GM19023 (cell line): ENCODE measurements around the gene MATN1.
"Not testable (repeated sequence)": the region's sequence is repeated elsewhere in the genome, so short reads cannot be mapped to it uniquely, and the experiment has no call there.

Experiments used
- ATAC-seq: cut with Tn5 transposase; IDR thresholded peaks from one replicate; pipeline ENCODE4 v1.9.1; 2021; ENCODE audit warnings: mild to moderate bottlenecking, moderate library complexity; ENCODE audit not compliant: unreplicated experiment

MATN1 gene

DNA sequence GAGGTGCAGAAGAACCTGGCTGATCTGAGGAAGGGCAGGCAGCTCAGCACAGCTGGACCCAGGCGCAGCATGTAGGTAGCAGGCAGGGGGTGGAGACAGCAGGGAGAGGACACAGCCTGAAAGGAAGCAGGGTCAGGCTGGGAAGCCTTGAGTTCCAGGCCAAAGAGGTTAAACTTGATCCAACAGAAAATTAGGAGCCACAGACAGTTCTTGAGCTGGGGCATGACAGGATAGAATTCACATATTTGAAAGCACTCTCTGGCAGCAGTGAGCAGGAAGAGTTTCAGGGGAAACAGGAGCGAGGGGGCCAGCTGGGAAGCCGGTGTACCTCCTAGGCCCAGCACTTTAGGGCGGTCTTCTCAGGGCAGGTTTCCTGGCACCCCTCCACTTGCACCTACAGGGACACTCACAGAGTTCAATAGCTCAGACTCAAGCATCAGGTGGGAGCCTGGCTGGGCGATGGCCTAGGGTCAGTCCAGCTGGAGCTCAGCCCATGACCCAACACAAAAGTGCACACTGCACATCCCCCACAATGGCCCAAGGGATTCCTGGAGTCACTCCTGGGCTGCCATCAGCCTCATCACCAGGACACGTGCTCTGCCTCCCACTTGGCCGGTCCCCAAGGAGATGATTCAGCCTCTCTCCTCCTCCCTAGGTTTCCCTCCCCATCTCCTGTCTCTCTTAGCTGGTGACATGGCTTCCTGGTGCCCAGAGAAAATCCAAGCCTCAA, 22.7 kb downstream of the MATN1 start:
- no peak for ATAC-seq

- no peak for ATAC-seq
Measured at GRCh38 chr1:30699762-30700161, 23.6 kb downstream of the MATN1 start.

DNA sequence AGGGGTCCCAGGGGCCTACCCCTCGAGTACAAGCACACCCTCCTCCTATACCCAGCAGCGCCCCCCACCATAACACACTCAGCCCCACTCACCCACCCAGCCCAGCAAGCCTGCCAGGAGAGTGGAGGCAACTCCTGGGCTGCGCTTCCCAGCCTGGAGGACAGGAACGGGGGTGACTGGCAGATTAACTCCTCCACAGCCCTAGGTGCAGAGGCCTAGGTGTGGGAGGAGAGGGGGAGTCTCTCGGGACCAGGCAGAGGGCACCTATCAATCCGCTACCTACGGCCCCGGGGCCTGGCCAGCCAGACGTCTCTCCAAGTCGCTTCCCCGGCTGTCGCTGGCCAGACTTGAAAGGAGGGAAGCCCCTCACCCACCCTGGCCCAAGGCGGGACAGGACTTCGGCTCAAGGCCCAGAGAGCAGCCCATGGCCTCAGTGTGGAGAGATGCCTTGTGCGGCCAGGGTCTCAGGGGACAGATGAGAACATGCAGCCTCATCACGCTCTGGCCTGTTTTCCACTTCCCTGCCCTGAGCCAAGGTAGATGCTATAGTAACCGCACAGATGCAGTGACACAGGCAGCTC, 24.9 kb downstream of the MATN1 start:
- ATAC-seq, result no peak

- no peak for ATAC-seq
Measured at GRCh38 chr1:30697571-30698376, 25.6 kb downstream of the MATN1 start.

DNA sequence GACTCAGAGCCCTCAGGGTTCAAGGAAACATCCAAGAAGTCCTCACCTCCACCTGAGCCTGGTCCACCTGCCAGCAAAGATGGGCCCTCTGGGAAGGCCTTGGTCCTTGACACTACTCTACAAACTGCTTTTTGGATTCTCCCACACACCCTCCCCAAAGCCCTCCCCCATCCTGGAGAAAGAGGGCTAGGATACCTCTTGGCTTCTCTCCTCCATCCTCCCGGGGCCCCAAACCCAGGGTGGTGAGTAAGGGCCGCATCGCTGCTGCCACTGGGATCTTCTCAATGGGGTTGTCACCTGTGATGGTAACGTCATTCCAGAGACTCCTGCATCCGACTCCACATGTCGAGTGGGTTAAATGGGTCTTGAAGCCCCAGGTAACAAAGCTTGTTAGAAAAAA, 26.6 kb downstream of the MATN1 start:
- ATAC-seq, result no peak

GRCh38 chr1:30695439-30695841, 27.9 kb downstream of the MATN1 start:
- ATAC-seq, result no peak

DNA sequence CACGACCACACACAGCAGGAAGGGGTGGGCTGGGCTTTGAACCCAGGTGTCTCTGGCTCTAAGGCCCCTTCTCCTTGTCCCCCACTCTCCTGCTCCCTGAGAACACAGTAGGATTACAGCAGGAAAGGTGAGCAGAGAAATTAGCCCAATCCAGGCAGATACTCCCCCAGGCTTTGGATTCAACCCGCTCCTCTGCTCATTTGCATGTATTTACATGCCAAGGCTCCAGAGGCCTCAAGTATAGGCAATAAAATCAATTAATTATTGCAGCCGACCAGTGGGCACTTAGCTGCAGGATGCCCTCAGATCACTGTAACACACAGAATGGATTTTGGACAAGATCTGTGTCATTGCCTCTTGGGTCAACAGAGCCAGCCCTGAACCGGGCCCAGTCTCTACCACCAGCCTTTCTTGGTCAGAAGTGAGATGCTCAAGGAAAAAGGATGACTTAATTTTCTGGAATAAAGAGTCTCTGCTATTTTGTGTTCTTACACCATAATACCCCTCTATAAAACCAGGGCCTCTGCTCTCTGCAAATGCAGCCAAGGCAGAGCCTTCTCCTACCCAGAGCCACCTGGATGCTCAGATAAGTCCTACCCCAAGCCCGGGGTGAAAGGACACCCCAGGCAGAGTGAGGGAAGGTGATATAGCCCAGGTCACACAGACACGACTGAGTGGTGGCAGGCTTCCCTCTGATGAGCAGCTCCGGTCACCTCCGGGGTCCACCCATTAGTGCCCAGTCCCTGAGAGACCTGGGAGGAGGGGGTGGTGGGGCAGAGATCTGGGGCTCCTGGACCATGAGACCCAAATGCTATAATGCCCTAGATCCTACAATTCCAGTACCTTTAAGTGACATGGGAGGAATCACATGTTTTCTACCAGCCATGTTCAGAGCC, 28.9 kb downstream of the MATN1 start:
- no peak for ATAC-seq

- no peak for ATAC-seq
Measured at GRCh38 chr1:30693822-30694221, 29.6 kb downstream of the MATN1 start.

DNA sequence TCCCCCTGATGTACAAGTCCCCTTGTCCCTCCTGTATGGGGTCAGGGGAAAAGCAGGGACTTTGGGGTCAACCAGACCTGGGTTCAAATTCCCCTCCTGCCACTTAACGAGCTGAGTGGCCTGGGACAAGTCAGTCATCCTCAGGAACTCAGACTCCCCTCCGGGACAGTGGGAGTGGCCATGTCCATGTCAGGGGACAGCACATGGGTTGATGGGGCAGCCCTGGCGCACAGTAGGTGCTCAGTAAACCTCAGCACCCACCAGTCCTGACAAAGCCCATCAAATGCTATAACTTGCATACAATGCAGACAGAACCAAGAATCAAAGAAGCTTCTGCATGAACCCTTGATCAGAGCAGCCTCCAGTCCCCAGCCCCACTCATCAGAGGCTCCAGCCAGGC, 30.0 kb downstream of the MATN1 start:
- no peak for ATAC-seq

GRCh38 chr1:30692948-30693301, 30.5 kb downstream of the MATN1 start:
- ATAC-seq, result no peak

- ATAC-seq, result no peak
Measured at GRCh38 chr1:30692201-30692947, 31.0 kb downstream of the MATN1 start.

GRCh38 chr1:30691480-30691879, 31.9 kb downstream of the MATN1 start:
- ATAC-seq, result no peak

- ATAC-seq, result no peak
Measured at GRCh38 chr1:30689901-30690645, 33.3 kb downstream of the MATN1 start.

- ATAC-seq, result no peak
Measured at GRCh38 chr1:30688920-30689794, 34.2 kb downstream of the MATN1 start.

DNA sequence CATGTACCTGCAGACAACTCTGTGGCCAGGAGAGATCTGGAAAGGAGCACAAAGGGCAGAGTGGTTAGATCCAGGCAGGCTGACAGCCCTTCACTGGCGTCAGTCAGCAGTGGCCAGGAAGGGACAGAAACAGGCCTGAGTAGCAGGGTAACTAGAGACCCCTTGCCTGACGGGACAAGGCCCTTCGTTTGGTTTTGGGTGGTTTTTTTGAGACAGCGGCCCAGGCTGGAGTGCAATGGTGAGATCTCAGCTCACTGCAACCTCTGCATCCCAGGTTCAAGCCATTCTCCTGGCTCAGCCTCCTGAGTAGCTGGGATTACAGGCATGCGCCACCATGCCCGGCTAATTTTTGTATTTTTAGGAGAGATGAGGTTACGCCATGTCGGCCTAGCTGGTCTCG, 34.9 kb downstream of the MATN1 start:
- ATAC-seq, result not testable (repeated sequence)

GRCh38 chr1:30687886-30688285, 35.5 kb downstream of the MATN1 start:
- no peak for ATAC-seq

- ATAC-seq, result no peak
Measured at GRCh38 chr1:30686236-30686935, 37.0 kb downstream of the MATN1 start.

GRCh38 chr1:30685796-30686165, 37.6 kb downstream of the MATN1 start:
- no peak for ATAC-seq
